Choroid plexus epithelial cell (primary cell): ENCODE data around the gene DYNC1H1.

Source experiments
- DNase-seq: peaks from one replicate; pipeline ENCODE4 v3.0.0-alpha.2; 2010; ENCODE audit warnings: low read depth
- H3K4me3 ChIP-seq: 2 replicates; pipeline ENCODE4 v1.5.1; 2011; ENCODE audit warnings: low read depth, mild to moderate bottlenecking, control low read depth, low read length, moderate library complexity
- TF ChIP-seq, protein P1 (sequence below): conservative IDR thresholded peaks from 2 replicates; pipeline ENCODE4 v1.5.1; 2011; ENCODE audit warnings: low read depth, mild to moderate bottlenecking, control low read depth, inconsistent platforms, low read length, moderate library complexity

Gene DYNC1H1

GRCh38 chr14:101991352-101991751, 27.0 kb downstream of the DYNC1H1 start:
- H3K4me3 ChIP-seq, result no peak overlapping the region
- no peak for DNase-seq
- TF ChIP-seq, protein P1, sequence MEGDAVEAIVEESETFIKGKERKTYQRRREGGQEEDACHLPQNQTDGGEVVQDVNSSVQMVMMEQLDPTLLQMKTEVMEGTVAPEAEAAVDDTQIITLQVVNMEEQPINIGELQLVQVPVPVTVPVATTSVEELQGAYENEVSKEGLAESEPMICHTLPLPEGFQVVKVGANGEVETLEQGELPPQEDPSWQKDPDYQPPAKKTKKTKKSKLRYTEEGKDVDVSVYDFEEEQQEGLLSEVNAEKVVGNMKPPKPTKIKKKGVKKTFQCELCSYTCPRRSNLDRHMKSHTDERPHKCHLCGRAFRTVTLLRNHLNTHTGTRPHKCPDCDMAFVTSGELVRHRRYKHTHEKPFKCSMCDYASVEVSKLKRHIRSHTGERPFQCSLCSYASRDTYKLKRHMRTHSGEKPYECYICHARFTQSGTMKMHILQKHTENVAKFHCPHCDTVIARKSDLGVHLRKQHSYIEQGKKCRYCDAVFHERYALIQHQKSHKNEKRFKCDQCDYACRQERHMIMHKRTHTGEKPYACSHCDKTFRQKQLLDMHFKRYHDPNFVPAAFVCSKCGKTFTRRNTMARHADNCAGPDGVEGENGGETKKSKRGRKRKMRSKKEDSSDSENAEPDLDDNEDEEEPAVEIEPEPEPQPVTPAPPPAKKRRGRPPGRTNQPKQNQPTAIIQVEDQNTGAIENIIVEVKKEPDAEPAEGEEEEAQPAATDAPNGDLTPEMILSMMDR, result no peak

DNA sequence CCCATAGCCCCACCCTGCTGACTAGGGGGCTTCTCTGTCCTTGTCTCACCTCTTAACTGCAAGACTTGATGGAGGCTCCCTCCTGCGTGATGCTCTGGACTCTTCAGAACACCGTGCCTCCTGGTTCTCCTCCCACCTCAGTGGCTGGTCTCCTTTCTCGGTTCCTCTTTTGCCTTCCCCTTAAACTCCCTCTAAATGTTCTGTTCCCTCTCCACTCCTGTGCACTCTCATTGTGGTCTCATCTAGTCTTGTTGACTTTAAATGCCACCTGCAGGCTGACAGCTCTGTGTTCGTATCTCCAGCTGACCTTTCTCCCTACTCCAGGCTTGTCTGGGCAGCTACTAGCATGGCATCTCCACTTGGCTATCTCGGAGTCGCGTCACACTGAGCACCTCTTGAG, 28.3 kb downstream of the DYNC1H1 start:
- DNase-seq, result no peak

DNA sequence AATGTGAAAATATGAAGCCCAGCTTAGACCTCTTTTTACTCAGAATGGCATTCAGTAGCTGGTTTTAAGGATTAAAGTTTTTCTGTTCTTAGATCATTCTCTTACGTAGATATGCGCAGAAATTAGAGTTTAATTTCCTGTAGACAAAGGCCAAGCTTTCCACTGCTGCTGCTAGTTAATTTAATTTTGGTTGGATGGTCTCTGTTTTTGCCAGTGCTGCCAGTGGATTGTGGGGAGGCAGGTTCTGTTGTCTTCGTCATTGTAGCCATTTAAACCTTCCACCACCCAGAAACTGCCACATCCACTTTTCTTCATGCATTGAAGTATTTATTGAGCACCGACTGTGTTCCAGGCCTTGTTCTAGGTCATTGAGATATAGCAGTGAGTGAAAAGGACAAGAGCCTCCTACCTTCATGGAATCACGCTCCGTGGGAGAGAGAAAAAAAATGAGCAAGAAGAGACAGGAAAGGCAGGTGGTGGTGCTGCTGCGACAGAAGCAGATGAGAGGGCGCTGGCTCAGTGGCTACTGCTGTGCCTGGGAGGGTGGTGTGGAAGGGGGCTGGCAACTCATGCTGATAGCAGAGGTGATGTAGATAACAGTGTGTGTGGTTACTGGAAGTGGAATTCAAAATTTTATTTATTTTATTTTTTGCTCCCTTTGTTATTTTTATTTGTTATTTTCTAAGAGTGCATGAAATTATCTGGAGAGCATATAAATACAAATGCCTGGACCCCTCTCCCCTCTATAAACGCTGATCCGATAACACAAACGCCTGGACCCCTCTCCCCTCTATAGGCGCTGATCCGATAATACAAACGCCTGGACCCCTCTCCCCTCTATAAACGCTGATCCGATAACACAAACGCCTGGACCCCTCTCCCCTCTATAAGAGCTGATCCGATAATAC, 33.3 kb downstream of the DYNC1H1 start:
- no peak overlapping the region for H3K4me3 ChIP-seq
- TF ChIP-seq, protein P1, result no peak
- DNase-seq, result no peak

More for the DNA sequence above, 28.3 kb downstream of the DYNC1H1 start:
- no peak overlapping the region for H3K4me3 ChIP-seq
- TF ChIP-seq, protein P1, result no peak

- DNase-seq, result no peak
- TF ChIP-seq, protein P1, result no peak
- H3K4me3 ChIP-seq, result no peak overlapping the region
Observed at GRCh38 chr14:102000902-102001301, 36.5 kb downstream of the DYNC1H1 start.

GRCh38 chr14:102005336-102005735, 41.0 kb downstream of the DYNC1H1 start:
- no peak for DNase-seq
- H3K4me3 ChIP-seq, result no peak overlapping the region
- TF ChIP-seq, protein P1, result no peak

DNA sequence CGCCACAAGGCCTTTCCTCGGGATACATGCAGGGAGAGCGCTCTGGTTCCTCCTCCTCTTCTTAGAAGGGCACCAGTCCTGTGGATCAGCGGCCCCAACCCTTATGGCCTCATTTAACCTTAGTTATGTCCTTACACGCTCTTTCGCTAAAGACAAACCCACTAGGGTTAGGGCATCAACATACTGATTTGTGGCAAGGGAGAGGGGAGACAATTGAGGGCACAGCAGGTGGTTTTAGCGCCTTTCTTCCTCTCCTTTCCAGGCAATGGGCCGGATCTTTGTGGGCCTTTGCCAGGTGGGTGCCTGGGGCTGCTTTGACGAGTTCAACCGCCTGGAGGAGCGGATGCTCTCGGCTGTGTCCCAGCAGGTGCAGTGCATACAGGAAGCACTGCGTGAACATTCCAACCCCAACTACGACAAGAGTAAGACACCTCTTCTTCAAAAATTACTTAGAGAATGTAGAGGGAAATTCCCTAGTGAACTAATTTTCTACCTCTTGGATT, 43.6 kb downstream of the DYNC1H1 start:
- TF ChIP-seq, protein P1, result no peak
- H3K4me3 ChIP-seq, result no peak overlapping the region
- DNase-seq, result no peak
